Measurements from ENCODE around the gene ASB18. TPM values are rescaled to one million over a fixed set of nuclear protein-coding genes. Genes with fewer than 3 reads are reported as not detected.

The ASB18 gene
- total RNA-seq, 1 donor from 2014 or later, result not detected

DNA sequence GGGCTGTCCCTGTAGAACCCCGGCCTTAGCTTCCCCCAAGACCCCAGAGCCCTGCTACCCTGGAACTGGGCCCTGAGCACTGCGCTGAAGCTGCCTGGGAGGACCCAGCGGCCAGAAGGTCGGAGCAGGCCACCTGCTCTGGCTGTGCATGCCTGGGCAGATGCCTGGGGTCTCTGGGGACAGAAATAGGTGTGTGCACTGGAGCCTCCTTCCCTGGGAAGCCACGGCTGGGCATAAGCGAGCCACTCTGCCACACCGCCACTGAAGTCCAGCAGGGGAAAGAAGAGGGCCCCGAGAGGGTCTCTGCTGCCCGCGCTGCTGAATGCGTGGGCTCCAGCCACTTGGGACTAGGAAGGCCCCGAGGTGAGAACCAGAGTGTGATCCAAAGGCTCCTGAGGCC is 102.7 kb downstream of the ASB18 start:
- Histone ChIP-seq H3K36me3 (no peaks in the 10 kb centered on the region), H3K4me3 (no peak overlapping the region), H3K79me2 (ENCODE audit: low read depth) (no peaks in the 10 kb centered on the region), H2AFZ (replicated peaks) (no peak overlapping the region), H3F3A (ENCODE audit: low read depth) (peaks cover 41% of the 10 kb centered on the region), H3K9me3 (ENCODE audit: low read depth) (no peaks in the 10 kb centered on the region), H3K4me2 (no peak overlapping the region), H3K4me1 (peaks cover 41% of the 10 kb centered on the region), H3K27me3 (peaks cover 100% of the 10 kb centered on the region), H3K27ac (no peak overlapping the region), H3K9ac (no peak overlapping the region), H4K20me1 (ENCODE audit: low read depth) (peaks cover 99% of the 10 kb centered on the region)
- Mint-ChIP-seq H3K27me3 (ENCODE audit: insufficient read depth, low read depth) (peaks cover 62% of the 10 kb centered on the region), H3K4me3 (no peak overlapping the region), H3K9me3 (no peaks in the 10 kb centered on the region), H3K36me3 (peaks cover 2% of the 10 kb centered on the region), H3K4me1 (peaks cover 51% of the 10 kb centered on the region), H3K27ac (no peak overlapping the region)
- peak; percentile 19 for DNase-seq (ENCODE audit: low spot score)
- TF ChIP-seq, protein P1, sequence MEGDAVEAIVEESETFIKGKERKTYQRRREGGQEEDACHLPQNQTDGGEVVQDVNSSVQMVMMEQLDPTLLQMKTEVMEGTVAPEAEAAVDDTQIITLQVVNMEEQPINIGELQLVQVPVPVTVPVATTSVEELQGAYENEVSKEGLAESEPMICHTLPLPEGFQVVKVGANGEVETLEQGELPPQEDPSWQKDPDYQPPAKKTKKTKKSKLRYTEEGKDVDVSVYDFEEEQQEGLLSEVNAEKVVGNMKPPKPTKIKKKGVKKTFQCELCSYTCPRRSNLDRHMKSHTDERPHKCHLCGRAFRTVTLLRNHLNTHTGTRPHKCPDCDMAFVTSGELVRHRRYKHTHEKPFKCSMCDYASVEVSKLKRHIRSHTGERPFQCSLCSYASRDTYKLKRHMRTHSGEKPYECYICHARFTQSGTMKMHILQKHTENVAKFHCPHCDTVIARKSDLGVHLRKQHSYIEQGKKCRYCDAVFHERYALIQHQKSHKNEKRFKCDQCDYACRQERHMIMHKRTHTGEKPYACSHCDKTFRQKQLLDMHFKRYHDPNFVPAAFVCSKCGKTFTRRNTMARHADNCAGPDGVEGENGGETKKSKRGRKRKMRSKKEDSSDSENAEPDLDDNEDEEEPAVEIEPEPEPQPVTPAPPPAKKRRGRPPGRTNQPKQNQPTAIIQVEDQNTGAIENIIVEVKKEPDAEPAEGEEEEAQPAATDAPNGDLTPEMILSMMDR (IDR thresholded peaks at IDR 0.05), result no peak
- no peak for TF ChIP-seq EZH2 (IDR thresholded peaks at IDR 0.05)
- TF ChIP-seq EZH2phosphoT487 (IDR thresholded peaks at IDR 0.05), result no peak

DNA sequence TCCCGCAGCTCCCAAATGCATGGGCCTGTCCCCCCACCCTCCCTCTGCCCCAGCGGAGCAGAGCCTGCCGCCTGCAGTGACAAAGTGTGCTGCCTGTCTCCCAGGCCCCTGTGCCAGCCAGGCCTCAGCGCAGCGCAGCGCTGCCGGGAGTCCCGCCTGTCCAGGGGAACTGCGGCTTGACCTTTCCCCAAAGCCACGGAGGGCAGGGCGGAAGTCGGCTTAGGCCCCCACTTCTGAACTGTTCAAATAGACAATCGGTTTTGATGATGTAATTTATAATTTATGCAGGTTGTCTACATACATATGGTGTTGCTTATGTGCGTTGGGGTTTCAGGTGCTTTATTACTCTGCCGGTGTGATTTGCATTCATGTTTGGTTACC is 103.1 kb downstream of the ASB18 start:
- Histone ChIP-seq H3K4me2 (no peak overlapping the region), H3F3A (ENCODE audit: low read depth) (peaks cover 36% of the 10 kb centered on the region), H3K4me3 (no peak overlapping the region), H4K20me1 (ENCODE audit: low read depth) (peaks cover 98% of the 10 kb centered on the region), H3K27ac (no peak overlapping the region), H2AFZ (replicated peaks) (no peak overlapping the region), H3K36me3 (no peaks in the 10 kb centered on the region), H3K79me2 (ENCODE audit: low read depth) (no peaks in the 10 kb centered on the region), H3K4me1 (peaks cover 38% of the 10 kb centered on the region), H3K9me3 (ENCODE audit: low read depth) (no peaks in the 10 kb centered on the region), H3K27me3 (peaks cover 100% of the 10 kb centered on the region), H3K9ac (no peak overlapping the region)
- Mint-ChIP-seq H3K27me3 (ENCODE audit: insufficient read depth, low read depth) (peaks cover 58% of the 10 kb centered on the region), H3K9me3 (no peaks in the 10 kb centered on the region), H3K4me1 (peaks cover 46% of the 10 kb centered on the region), H3K27ac (no peak overlapping the region), H3K4me3 (no peak overlapping the region), H3K36me3 (peaks cover 2% of the 10 kb centered on the region)
- peak; percentile 72 for TF ChIP-seq EZH2 (IDR thresholded peaks at IDR 0.05)
- TF ChIP-seq, protein P1 (IDR thresholded peaks at IDR 0.05), result no peak
- peak; percentile 51 for TF ChIP-seq EZH2phosphoT487 (IDR thresholded peaks at IDR 0.05)
- peak; percentile 38 for DNase-seq (ENCODE audit: low spot score)

DNA sequence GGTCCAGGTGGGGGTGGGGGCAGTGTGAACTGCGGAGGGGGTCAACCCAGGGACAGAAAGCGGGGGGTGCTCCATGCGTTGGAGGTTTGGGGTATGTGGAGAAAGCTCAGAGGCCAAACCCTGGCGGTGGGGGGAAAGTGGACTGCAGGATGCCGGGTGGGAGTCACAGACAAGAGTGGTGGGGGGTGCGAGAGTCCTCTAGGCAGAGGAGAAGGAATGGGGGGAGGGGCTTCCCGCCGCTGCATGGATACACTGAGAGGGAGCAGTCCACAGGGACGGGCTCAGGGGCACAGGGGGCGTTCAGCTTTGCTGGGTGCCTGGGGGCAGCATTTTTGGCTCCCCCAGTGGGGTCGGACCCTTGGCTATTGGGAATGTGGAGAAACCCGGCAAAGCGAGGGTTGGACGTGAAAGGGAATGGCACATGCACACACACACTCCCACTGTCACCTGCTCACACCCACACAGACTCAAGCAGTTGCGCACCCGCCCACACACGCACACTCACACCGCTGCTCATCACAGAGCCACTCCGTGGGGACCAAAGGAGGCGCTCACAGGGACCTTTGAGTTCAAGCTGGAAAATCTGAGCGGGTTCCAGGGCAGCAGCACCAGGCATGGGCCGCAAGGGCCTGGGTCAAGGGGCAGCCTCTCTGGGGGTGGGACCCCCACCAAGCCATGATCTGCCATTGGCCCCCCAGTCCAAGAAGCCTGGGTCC is 103.7 kb downstream of the ASB18 start:
- TF ChIP-seq EZH2 (IDR thresholded peaks at IDR 0.05) (no peak), EZH2phosphoT487 (IDR thresholded peaks at IDR 0.05) (no peak)
- TF ChIP-seq, protein P1 (IDR thresholded peaks at IDR 0.05), result no peak
- Histone ChIP-seq H2AFZ (replicated peaks) (no peak overlapping the region), H4K20me1 (ENCODE audit: low read depth) (peaks cover 98% of the 10 kb centered on the region), H3K4me1 (peaks cover 36% of the 10 kb centered on the region), H3K27me3 (peaks cover 100% of the 10 kb centered on the region), H3K27ac (no peak overlapping the region), H3K36me3 (no peaks in the 10 kb centered on the region), H3F3A (ENCODE audit: low read depth) (peaks cover 34% of the 10 kb centered on the region), H3K9me3 (ENCODE audit: low read depth) (no peaks in the 10 kb centered on the region), H3K79me2 (ENCODE audit: low read depth) (no peaks in the 10 kb centered on the region), H3K9ac (no peak overlapping the region), H3K4me2 (no peak overlapping the region), H3K4me3 (no peak overlapping the region)
- Mint-ChIP-seq H3K4me3 (no peak overlapping the region), H3K9me3 (no peaks in the 10 kb centered on the region), H3K36me3 (peaks cover 2% of the 10 kb centered on the region), H3K27me3 (ENCODE audit: insufficient read depth, low read depth) (peaks cover 54% of the 10 kb centered on the region), H3K4me1 (peaks cover 44% of the 10 kb centered on the region), H3K27ac (no peak overlapping the region)
- peak; percentile 30 for DNase-seq (ENCODE audit: low spot score)

All from neural progenitor cell (in vitro differentiated cells).